ENCODE measurements around the gene CHST11. TPM values are rescaled to one million over a fixed set of nuclear protein-coding genes. Genes with fewer than 3 reads are reported as not detected.

The CHST11 gene
- total and polyA plus RNA-seq, 2 of the 4 experiments (the other 2 are of a cell fraction), result 1.4 to 2.7 TPM

DNA sequence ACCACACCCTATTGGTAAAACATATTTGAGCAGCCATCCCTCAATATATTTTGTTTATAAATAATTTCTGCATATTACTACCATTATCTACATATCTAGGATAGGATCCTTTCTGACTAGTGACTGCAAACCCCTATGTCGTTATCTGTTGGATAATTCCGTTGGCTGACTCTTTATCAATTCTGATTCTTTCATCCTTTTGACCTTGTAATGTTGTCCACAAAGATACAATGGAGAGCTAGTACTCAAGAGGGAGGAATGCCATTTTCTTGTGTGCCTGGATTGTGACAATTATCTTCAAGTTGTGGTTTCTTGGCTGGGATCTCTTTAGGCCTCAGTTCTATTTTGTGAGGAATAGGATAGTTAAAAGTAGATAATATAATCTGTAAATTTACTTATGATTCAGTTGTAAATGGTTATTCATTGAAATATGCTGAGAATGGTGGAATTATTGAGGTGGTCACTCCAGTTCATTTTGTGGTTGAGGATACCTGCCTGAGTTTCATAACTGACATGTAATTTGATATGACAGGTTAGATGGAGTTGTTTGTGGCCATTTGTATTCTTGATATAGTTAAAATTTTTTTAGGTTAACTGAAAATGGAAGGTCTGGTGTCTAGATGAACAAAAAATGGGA lies 10.1 kb downstream of the CHST11 start:
- WGBS, 2 experiments (ENCODE audit: extremely low coverage in 2 of 2, insufficient read length in 1 of 2), result no CpG with 5 or more reads among the region's 2 CpGs
- Histone ChIP-seq H3K56ac (ENCODE audit: extremely low read depth, insufficient read depth, low read length) (no peak overlapping the region), H3K9me3 (ENCODE audit: control insufficient read depth, insufficient read depth, low read length) (no peaks in the 10 kb centered on the region), H3K4me2 (ENCODE audit: low read depth, low read length) (no peak overlapping the region), H3K18ac (ENCODE audit: low read depth, low read length) (no peak overlapping the region), H4K5ac (ENCODE audit: low read depth, low read length) (no peak overlapping the region), H4K91ac (ENCODE audit: insufficient read depth, low read depth, low read length) (no peak overlapping the region), H3K79me1 (ENCODE audit: low read depth in 1 of 2, low read length in 2 of 2) (no peaks in the 10 kb centered on the region; a peak in 1 of 4 replicates), H3K36me3 (ENCODE audit: control insufficient read depth, insufficient read depth, low read length) (no peaks in the 10 kb centered on the region), H2BK20ac (ENCODE audit: low read depth, low read length) (no peak overlapping the region), H2AFZ (replicated peaks; ENCODE audit: low read length, poor library complexity) (no peak overlapping the region), H2BK5ac (ENCODE audit: low read depth, low read length, poor library complexity, severe bottlenecking) (no peak overlapping the region), H3K9ac (ENCODE audit: low read depth, low read length) (no peak overlapping the region), H2AK9ac (replicated peaks; ENCODE audit: low read depth, low read length, poor library complexity) (no peak overlapping the region), H2BK120ac (ENCODE audit: low read depth, low read length) (no peak overlapping the region), H3K4me1 (ENCODE audit: control insufficient read depth, insufficient read depth, low read length) (no peaks in the 10 kb centered on the region), H2AK5ac (ENCODE audit: low read depth, low read length) (no peak overlapping the region), H3K14ac (replicated peaks; ENCODE audit: low read depth, low read length) (no peak overlapping the region), H3K27ac (ENCODE audit: insufficient read depth, low read length) (no peak overlapping the region), H4K20me1 (ENCODE audit: insufficient read depth, low read length) (no peaks in the 10 kb centered on the region), H3K4me3 (ENCODE audit: insufficient read depth, low read depth, low read length) (no peak overlapping the region), H3K4ac (ENCODE audit: low read depth, low read length) (no peak overlapping the region), H3K27me3 (ENCODE audit: control insufficient read depth, insufficient read depth, low read length) (peaks cover 7% of the 10 kb centered on the region), H4K8ac (ENCODE audit: low read depth in 2 of 2, low read length in 2 of 2) (no peak overlapping the region), H3K23ac (ENCODE audit: low read depth, low read length) (no peak overlapping the region), H2BK15ac (ENCODE audit: low read depth, low read length) (no peak overlapping the region), H3K9me1 (ENCODE audit: insufficient read depth, low read length) (no peaks in the 10 kb centered on the region)
- ChIA-PET CTCF (no interaction called here), POLR2A (ENCODE audit: unreplicated experiment) (no interaction called here)
- DNase-seq (no peak), ATAC-seq (ENCODE audit: low read depth) (no peak)
- BruUV-seq (replicated peaks), result no TSS peak
- intact Hi-C loops (cut with micrococcal nuclease), result no loop called here
- in situ Hi-C loops (cut with MboI; ENCODE audit: low sequenced_read_pairs), result no loop called here
- TF ChIP-seq MAFK (IDR thresholded peaks at IDR 0.05; ENCODE audit: low read depth, low read length) (no peak), MXI1 (IDR thresholded peaks at IDR 0.05; ENCODE audit: borderline replicate concordance, low read depth, low read length) (no peak), MAZ (IDR thresholded peaks at IDR 0.05; ENCODE audit: borderline replicate concordance, low read depth, low read length) (no peak), RFX5 (IDR thresholded peaks at IDR 0.05; ENCODE audit: low read depth, low read length) (no peak), RCOR1 (IDR thresholded peaks at IDR 0.05; ENCODE audit: insufficient replicate concordance, low read length) (no peak)
- TF ChIP-seq, protein P1, sequence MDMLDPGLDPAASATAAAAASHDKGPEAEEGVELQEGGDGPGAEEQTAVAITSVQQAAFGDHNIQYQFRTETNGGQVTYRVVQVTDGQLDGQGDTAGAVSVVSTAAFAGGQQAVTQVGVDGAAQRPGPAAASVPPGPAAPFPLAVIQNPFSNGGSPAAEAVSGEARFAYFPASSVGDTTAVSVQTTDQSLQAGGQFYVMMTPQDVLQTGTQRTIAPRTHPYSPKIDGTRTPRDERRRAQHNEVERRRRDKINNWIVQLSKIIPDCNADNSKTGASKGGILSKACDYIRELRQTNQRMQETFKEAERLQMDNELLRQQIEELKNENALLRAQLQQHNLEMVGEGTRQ (IDR thresholded peaks at IDR 0.05; ENCODE audit: low read depth, low read length), result no peak
- TF ChIP-seq, protein P2, sequence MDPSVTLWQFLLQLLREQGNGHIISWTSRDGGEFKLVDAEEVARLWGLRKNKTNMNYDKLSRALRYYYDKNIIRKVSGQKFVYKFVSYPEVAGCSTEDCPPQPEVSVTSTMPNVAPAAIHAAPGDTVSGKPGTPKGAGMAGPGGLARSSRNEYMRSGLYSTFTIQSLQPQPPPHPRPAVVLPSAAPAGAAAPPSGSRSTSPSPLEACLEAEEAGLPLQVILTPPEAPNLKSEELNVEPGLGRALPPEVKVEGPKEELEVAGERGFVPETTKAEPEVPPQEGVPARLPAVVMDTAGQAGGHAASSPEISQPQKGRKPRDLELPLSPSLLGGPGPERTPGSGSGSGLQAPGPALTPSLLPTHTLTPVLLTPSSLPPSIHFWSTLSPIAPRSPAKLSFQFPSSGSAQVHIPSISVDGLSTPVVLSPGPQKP (IDR thresholded peaks at IDR 0.05; ENCODE audit: borderline replicate concordance, low read depth, low read length), result no peak
- TF ChIP-seq, protein P3, sequence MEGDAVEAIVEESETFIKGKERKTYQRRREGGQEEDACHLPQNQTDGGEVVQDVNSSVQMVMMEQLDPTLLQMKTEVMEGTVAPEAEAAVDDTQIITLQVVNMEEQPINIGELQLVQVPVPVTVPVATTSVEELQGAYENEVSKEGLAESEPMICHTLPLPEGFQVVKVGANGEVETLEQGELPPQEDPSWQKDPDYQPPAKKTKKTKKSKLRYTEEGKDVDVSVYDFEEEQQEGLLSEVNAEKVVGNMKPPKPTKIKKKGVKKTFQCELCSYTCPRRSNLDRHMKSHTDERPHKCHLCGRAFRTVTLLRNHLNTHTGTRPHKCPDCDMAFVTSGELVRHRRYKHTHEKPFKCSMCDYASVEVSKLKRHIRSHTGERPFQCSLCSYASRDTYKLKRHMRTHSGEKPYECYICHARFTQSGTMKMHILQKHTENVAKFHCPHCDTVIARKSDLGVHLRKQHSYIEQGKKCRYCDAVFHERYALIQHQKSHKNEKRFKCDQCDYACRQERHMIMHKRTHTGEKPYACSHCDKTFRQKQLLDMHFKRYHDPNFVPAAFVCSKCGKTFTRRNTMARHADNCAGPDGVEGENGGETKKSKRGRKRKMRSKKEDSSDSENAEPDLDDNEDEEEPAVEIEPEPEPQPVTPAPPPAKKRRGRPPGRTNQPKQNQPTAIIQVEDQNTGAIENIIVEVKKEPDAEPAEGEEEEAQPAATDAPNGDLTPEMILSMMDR (conservative IDR thresholded peaks at IDR 0.05; ENCODE audit: low read depth, low read length), result no peak
- dilution Hi-C loops (cut with HindIII; ENCODE audit: low sequenced_read_pairs, unreplicated experiment), result no loop called here
